ENCODE measurements around the gene DCP1A. TPM values are rescaled to one million over a fixed set of nuclear protein-coding genes. Genes with fewer than 3 reads are reported as not detected.

Gene DCP1A
- total and polyA plus RNA-seq, 11 donors = 5.8 to 23.7 (median 16.3) TPM

DNA sequence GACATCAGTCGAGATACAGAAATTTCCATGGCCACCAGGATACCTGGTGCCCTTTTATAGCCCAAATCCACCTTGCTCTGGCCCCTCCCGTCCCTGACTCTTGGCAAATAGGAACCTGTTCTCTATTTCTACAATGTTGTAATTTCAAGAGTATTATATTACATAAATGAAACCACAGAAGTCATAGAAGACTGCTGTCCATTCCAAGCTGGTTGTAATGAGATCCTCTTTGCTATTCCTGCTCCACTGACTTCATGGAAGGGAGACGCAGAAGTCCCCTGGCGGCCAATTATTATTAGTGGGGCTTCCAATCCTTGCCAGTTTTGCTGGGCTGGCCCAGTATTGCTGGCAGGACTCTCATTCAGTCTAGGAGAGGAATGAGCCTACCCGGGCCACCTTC is 26.6 kb downstream of the DCP1A start:
- intact Hi-C loops (cut with DNase I) = no loop called here
- no peaks in the 10 kb centered on the region for H3K9me3 ChIP-seq
- TF ChIP-seq CTCF (IDR thresholded peaks at IDR 0.05) (peak in 7 of 12 donors; percentile 20 to 33 (median 28)), POLR2A (IDR thresholded peaks at IDR 0.05) (no peak)
- peaks cover 0 to 46% (median 18%) of the 10 kb centered on the region in 12 donors for H3K4me1 ChIP-seq
- H3K36me3 ChIP-seq = peaks cover 0 to 46% (median 32%) of the 10 kb centered on the region in 9 donors
- 55 to 71% (median 60%) methylated on average over 5 of the region's 5 CpGs for WGBS, 4 donors
- H3K27me3 ChIP-seq = no peaks in the 10 kb centered on the region
- DNase-seq (peak in 4 of 5 donors; percentile 27 to 56 (median 48)), ATAC-seq (peak; percentile 74 to 84 (median 81))
- H3K27ac ChIP-seq = peak overlapping the region in 10 of 12 donors; percentile 15 to 79 (median 62)
- no peak overlapping the region for H3K4me3 ChIP-seq

DNA sequence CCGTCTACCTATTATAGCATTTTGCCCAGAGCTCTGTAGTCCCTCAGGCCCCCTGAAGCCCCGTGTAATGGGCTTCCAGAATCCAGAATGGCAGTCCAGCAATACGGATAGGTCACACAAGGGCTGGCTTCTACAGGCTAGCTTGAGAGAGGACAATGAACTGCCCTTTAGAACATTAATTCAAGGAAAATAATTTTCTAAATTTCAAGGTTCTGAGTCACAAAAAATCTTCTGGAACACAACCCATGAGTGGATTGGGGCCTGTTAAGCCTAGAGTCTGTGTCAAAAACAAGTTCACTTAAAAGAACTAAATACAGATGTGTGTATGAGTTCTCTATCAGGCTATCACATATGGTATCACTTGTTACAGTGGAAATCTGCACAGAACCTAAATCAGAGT is 28.8 kb downstream of the DCP1A start:
- ATAC-seq = no peak
- intact Hi-C loops (cut with DNase I) = no loop called here

GRCh38 chr3:53312832-53313231 is 34.5 kb downstream of the DCP1A start:
- 67 to 78% (median 73%) methylated on average over 1 of the region's 1 CpG for WGBS, 4 donors
- no peak overlapping the region for H3K27ac ChIP-seq
- H3K4me1 ChIP-seq = peaks cover 0 to 16% (median 0%) of the 10 kb centered on the region in 12 donors
- no peak overlapping the region for H3K4me3 ChIP-seq
- no peaks in the 10 kb centered on the region for H3K9me3 ChIP-seq
- TF ChIP-seq CTCF (IDR thresholded peaks at IDR 0.05) = no peak
- no peak for TF ChIP-seq POLR2A (IDR thresholded peaks at IDR 0.05)
- H3K27me3 ChIP-seq = no peaks in the 10 kb centered on the region
- peaks cover 0 to 81% (median 63%) of the 10 kb centered on the region in 9 donors for H3K36me3 ChIP-seq
- intact Hi-C loops (cut with DNase I) = no loop called here
- ATAC-seq (no peak), DNase-seq (no peak)

More for the DNA sequence above, 28.8 kb downstream of the DCP1A start:
- Histone ChIP-seq H3K4me1 (peaks cover 0 to 29% (median 9%) of the 10 kb centered on the region in 12 donors), H3K27me3 (no peaks in the 10 kb centered on the region), H3K36me3 (peaks cover 0 to 52% (median 34%) of the 10 kb centered on the region in 9 donors), H3K27ac (no peak overlapping the region), H3K9me3 (no peaks in the 10 kb centered on the region), H3K4me3 (no peak overlapping the region)
- 79 to 90% (median 84%) methylated on average over 3 of the region's 3 CpGs for WGBS, 4 donors
- DNase-seq = no peak
- TF ChIP-seq POLR2A (IDR thresholded peaks at IDR 0.05) (no peak), CTCF (IDR thresholded peaks at IDR 0.05) (no peak)

DNA sequence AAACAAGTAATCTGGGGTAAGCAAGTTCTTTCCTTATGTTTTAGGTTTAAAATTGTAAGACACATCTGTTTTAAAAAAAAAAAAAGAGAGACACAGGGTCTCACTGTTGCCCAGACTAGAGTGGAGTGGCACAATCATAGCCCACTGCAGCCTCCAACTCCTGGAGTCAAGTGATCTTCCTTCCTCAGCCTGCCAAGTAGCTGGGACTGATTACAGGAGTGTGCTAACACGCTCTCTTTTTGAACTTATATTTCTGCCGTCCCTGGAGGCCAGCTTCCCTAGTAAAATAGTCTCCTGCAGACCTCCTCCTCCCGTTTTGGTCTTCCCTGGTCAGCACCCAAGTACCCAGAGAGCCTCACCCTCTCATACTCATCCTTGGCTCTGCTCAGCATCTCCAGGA is 35.5 kb downstream of the DCP1A start:
- no peak for TF ChIP-seq POLR2A (IDR thresholded peaks at IDR 0.05)
- intact Hi-C loops (cut with DNase I) = no loop called here
- peaks cover 0 to 16% (median 0%) of the 10 kb centered on the region in 12 donors for H3K4me1 ChIP-seq

GRCh38 chr3:53303957-53304356 is 43.4 kb downstream of the DCP1A start:
- WGBS, 4 donors = 40 to 54% (median 48%) methylated on average over 3 of the region's 3 CpGs
- ATAC-seq (peak in 2 of 4 donors; percentile 46 to 52), DNase-seq (no peak)
- intact Hi-C loops (cut with DNase I) = loop anchor here in 1 of 10 donors (2.0 kb wide), 1 partner anchor 411 kb away; no protein-coding TSS in a partner anchor
- H3K36me3 ChIP-seq = peaks cover 0 to 87% (median 73%) of the 10 kb centered on the region in 9 donors
- no peaks in the 10 kb centered on the region for H3K9me3 ChIP-seq
- TF ChIP-seq POLR2A (IDR thresholded peaks at IDR 0.05) = no peak
- no peak for TF ChIP-seq CTCF (IDR thresholded peaks at IDR 0.05)
- H3K4me3 ChIP-seq = no peak overlapping the region
- no peaks in the 10 kb centered on the region for H3K27me3 ChIP-seq
- H3K27ac ChIP-seq = peak overlapping the region; percentile 16 to 82 (median 60)
- peaks cover 0 to 27% (median 7%) of the 10 kb centered on the region in 12 donors for H3K4me1 ChIP-seq

More for the DNA sequence above, 35.5 kb downstream of the DCP1A start:
- peaks cover 0 to 81% (median 63%) of the 10 kb centered on the region in 9 donors for H3K36me3 ChIP-seq
- DNase-seq (no peak), ATAC-seq (peak in 3 of 4 donors; percentile 34 to 51 (median 43))
- peak overlapping the region in 1 of 12 donors; percentile 21 for H3K27ac ChIP-seq
- no peak overlapping the region for H3K4me3 ChIP-seq
- no peaks in the 10 kb centered on the region for H3K9me3 ChIP-seq
- 44 to 57% (median 55%) methylated on average over 3 of the region's 3 CpGs for WGBS, 4 donors
- no peaks in the 10 kb centered on the region for H3K27me3 ChIP-seq
